RKO (cell line): ENCODE measurements around the gene ZSCAN25.
"Not testable (repeated sequence)": the region's sequence is repeated elsewhere in the genome, so short reads cannot be mapped to it uniquely, and the experiment has no call there.

Experiments used
- DNase-seq: peaks from one replicate; pipeline ENCODE4 v3.0.0-alpha.2; 2016; ENCODE audit warnings: low spot score

ZSCAN25 gene

GRCh38 chr7:99617192-99617781 lies 541 bp downstream of the ZSCAN25 start:
- peak; percentile 23 for DNase-seq

GRCh38 chr7:99618726-99619125 lies 2.0 kb downstream of the ZSCAN25 start:
- peak; percentile 81 for DNase-seq

- DNase-seq, result no peak
Observed at GRCh38 chr7:99619571-99620130, 2.9 kb downstream of the ZSCAN25 start.

GRCh38 chr7:99621271-99621670 lies 4.5 kb downstream of the ZSCAN25 start:
- DNase-seq, result no peak

- DNase-seq, result no peak
Observed at GRCh38 chr7:99622596-99622995, 5.8 kb downstream of the ZSCAN25 start.

GRCh38 chr7:99623091-99623693 lies 6.4 kb downstream of the ZSCAN25 start:
- DNase-seq, result no peak

- no peak for DNase-seq
Observed at GRCh38 chr7:99623702-99624447, 7.1 kb downstream of the ZSCAN25 start.

GRCh38 chr7:99624484-99624883 lies 7.7 kb downstream of the ZSCAN25 start:
- DNase-seq, result no peak

- no peak for DNase-seq
Observed at GRCh38 chr7:99625321-99625720, 8.6 kb downstream of the ZSCAN25 start.

- DNase-seq, result no peak
Observed at GRCh38 chr7:99625961-99626360, 9.2 kb downstream of the ZSCAN25 start.

GRCh38 chr7:99626661-99627060 lies 9.9 kb downstream of the ZSCAN25 start:
- DNase-seq, result no peak

GRCh38 chr7:99627513-99627912 lies 10.8 kb downstream of the ZSCAN25 start:
- DNase-seq, result no peak

GRCh38 chr7:99628471-99629465 lies 12.0 kb downstream of the ZSCAN25 start:
- no peak for DNase-seq

GRCh38 chr7:99629643-99630042 lies 12.9 kb downstream of the ZSCAN25 start:
- no peak for DNase-seq

GRCh38 chr7:99631295-99632109 lies 14.8 kb downstream of the ZSCAN25 start:
- peak; percentile 44 for DNase-seq

GRCh38 chr7:99637414-99637813 lies 20.7 kb downstream of the ZSCAN25 start:
- not testable (repeated sequence) for DNase-seq

GRCh38 chr7:99638731-99639130 lies 22.0 kb downstream of the ZSCAN25 start:
- no peak for DNase-seq

GRCh38 chr7:99639267-99639666 lies 22.5 kb downstream of the ZSCAN25 start:
- no peak for DNase-seq

GRCh38 chr7:99642027-99642426 lies 25.3 kb downstream of the ZSCAN25 start:
- DNase-seq, result no peak

GRCh38 chr7:99643464-99643863 lies 26.7 kb downstream of the ZSCAN25 start:
- DNase-seq, result no peak

- DNase-seq, result no peak
Observed at GRCh38 chr7:99644431-99644830, 27.7 kb downstream of the ZSCAN25 start.
